ENCODE results near the gene MAST4.

Gene MAST4

DNA sequence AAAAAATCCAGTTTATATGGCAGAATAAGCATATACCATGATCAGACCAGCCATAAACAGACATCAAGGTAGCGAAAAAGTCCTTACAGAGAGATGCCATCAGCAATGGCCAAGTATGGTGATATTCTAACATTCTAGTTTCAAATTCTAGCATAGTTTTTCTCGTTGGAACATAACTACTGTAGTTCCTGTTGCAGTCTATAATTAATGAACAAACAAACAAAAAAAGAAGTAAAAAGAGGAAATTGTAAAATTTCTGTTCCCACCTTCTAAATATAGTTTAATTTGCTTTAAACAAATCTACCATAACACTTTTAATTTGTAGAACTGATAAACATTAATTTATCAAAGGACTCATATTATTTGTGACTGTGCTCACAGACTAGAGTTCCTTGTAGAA lies 610.3 kb downstream of the MAST4 start:
- no peak for DNase-seq (ENCODE audit: low read depth in 2 of 2)

DNA sequence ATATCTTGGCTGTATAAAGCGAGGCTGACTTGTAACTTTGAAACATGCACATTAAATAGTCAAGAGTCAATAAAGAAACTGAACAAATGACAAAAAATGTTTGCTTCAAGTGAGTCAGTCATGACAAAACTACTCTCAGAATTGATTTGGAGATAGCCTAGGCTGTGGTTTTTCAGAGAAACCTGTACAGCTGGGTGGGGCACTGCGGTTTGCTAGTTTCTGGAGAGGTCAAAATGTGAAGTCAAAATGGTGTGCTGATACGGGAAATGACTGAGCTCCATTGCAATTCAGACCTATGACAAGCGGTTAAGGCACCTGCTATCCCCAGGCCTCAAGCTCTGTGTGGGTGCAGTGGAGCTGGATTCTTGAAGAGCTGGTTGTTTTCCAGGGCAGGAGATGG lies 610.7 kb downstream of the MAST4 start:
- peak; percentile 70 to 82 for DNase-seq (ENCODE audit: low read depth in 2 of 2)

DNA sequence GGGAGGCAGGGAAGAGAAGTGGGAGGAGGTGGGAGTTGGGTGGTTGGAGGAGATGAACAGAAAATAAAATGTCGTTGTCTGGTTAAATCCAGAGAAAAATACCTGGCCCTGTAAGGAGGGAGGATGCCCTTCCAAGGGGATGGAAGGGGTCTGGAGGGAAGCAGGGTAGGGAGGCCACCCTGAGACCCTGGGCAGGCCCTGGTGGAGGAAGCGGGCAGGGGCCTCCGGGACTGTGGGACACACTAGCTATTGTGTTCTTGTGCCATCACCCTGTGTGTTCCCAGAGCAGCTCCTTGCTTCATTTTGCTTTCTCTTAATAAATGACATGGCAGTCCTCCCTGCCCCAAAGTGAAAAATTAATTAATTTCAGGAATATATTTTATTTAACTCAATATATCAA lies 612.2 kb downstream of the MAST4 start:
- DNase-seq (ENCODE audit: low read depth in 2 of 2), result no peak

DNA sequence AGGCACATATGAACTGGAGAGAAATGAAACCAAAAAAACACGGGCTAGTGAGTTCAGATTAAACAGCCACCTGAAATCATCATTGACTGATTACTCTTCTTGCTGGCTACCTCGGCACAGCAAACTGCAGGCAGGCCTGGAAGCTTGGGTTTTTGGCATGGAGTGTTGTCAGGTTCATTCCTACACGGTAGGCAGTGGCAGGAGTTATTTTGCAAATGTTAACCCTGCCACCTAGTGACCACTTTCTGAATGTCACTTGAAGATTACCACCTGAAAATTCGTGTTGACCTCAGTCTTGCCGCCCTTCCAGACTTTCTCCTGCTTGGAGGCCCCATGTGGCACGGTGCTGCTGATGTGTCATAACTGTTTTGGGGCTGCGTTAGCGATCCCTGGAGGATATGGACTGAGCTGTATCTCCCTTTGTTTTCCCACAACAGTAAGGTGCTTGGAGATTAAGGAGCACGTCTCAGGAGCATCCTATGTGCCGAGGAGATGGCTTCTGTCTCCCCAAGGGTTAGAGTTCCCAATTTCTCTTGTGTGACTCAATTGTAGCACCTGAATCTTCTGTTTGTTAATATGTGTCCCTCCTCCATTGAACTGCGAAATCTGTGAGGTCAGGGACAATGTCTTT lies 613.1 kb downstream of the MAST4 start:
- DNase-seq (ENCODE audit: low read depth in 2 of 2), result peak; percentile 32 to 54

DNA sequence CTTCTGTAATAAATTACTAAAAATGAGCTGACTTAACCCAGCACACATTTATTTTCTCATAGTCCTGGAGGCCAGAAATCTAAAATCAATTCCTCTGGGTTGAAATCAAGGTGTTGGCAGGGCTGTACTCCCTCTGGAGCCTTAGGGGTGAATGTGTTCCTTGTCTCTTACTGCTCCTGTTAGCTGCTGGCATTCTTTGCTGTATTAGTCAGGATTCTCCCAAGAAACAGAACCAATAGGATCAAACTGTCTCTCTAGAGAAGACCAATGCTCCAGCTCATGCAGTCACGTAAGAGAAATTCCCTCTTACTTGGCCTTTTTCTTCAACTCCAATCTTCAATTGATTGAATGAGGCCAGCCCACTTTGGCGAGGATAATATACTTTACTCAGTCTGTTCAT lies 615.7 kb downstream of the MAST4 start:
- DNase-seq (ENCODE audit: low read depth in 2 of 2), result no peak

DNA sequence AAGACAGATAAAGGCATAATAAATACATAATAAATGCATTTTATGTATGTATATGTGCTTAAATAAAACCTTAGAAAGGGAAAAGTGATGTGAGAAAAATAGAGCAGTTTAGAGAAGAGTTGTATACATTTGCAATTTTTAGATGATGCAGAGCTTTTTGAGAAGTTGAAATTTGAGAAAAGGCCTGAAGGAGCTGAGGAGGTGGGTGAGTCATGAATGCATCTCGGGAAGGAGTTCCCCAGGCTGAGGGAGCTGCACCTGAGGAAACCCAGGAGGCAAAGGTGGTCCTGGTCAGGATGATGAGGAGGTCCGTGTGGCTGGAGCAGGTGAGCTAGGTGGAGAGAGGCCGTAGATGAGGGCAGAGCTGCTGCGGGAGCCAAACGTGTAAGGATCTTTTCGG lies 617.8 kb downstream of the MAST4 start:
- DNase-seq (ENCODE audit: low read depth in 2 of 2), result no peak

DNA sequence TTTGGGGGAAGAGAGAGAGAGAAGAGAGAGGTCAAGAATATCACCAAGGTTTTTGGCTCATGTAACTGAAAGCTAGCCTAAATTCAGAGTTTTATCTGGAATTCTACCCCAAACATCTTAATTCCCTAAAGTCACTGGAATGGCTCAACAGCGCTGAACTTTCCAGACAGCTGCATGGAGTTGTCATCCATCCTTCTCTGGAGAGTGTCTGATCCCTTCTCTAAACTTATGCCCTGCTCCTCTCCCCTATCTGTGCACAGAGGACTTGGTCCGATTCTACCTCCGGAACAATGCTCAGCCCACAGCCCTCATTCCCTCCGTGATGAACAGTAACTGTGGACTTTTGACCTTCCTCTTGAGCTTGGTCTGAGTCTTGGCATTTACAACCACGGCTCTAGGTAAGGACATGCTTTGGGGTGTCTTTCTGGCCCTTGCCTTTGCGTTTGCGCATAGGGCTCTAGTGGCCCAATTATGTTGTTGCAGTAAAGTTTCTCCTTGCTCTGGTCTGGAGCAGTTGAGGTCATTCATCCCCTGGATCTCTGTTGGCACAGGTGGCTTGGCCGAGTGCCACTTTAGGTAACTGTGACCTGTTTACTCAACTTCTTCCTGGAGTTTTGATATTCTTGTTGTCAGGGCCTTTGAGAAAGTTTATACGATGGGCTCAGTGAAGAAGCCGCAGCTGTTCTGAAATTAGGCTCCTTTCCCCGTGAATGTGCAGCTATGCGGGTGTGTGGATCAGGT lies 618.7 kb downstream of the MAST4 start:
- DNase-seq (ENCODE audit: low read depth in 2 of 2), result no peak

DNA sequence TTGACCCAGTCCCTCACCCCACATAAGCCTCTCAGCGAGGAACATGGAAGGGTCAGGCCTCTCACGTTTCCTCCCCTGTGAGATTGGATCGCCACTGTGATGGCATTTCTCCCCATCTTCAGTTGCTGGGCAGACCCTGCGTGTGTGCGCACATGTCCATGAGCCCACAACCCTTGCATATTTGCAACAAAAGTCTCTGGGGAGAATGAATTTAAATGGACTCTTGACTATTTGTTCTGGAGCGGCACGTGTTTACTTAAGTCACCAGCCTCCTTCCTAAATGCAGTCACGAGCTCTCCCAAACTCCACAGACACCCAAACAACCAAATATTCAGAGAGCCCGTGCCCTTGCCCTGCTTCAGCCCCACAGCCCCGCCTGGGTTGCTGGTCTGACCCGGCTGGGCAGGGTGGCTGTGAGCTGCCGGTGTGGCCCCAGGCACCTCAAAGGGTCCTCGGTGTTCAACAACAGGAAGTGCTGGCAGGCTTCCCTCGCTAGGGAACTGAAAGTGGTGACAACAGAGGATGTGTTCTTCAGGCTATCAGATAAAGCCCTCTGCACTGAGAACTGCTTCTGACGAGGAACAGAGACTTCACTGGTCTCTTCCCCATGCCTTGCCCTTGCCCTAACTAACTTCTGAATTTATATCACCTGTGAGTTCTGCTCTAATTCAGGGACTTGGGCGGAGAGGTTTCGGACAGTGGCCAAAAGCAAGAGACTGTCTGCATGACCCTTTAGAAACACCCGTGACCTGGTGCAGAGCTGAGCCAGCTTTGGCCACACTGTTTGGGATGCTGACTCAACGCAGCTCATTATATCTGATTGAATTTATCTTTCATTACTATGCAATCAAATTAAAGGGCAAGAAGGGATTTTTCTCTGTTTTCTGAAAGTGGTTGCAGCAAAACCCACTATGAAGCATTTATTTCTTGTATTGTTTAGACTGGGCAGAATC lies 619.6 kb downstream of the MAST4 start:
- peak; percentile 45 to 58 for DNase-seq (ENCODE audit: low read depth in 2 of 2)

DNA sequence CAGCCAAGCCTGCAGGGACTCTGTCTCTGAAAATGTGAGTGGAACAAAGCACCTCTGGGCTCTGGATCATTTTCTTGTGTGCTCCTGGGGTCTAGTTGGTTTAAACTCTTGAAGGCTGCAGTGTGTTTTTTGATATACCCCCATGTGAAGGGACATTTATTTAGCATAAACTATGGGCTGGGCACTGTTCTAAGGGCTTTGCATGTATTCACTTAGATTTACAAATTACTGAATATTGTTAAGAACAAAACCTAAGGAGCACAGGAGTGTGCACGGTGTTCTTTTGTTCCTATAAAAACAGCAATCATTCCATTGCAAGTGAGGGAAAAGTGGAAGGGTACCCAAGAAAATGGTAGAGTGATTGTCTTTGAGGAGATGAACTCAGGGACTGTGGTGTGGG lies 620.4 kb downstream of the MAST4 start:
- DNase-seq (ENCODE audit: low read depth in 2 of 2), result no peak
